GM23248 (cell line): ENCODE results near the gene CDH1.

Experiments
- EZH2 ChIP-seq: fragments of 200-600 bp; sonication (generic); IDR thresholded peaks from 2 replicates; pipeline ENCODE4 v1.6.1; 2018; ENCODE audit warnings: antibody characterized with exemption, mild to moderate bottlenecking; ENCODE audit not compliant: insufficient read depth, poor library complexity, severe bottlenecking
- EZH2phosphoT487 ChIP-seq: fragments of 200-600 bp; sonication (generic); IDR thresholded peaks from 2 replicates; pipeline ENCODE4 v1.6.1; 2018; ENCODE audit warnings: antibody characterized with exemption, moderate library complexity, mild to moderate bottlenecking, low read depth; ENCODE audit not compliant: insufficient read depth

DNA sequence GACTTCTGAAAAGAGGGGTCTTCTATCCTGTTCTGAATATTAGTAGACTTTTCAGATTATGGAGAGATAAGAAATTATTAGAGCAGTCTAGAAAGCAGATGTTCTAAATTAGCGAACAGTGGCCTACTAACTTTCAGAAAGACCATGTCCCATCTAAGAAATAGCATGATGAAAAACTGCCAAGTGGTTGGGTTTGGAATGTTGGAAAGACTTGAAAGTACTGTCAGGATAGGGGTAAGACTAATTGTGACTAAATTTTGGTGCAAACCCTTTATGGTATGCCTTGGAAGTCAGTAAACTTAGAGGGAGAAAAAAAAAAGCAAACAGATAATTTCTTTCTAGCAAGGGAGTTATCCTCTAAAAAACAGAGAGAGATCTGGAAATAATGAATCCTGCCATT, 147.3 kb downstream of the CDH1 start:
- TF ChIP-seq EZH2 (no peak), EZH2phosphoT487 (no peak)
